Measurements from ENCODE around the gene TUBB2A.
A peak's percentile ranks its signal among the peaks of the same experiment; 100 is the strongest.

TUBB2A gene

GRCh38 chr6:3118353-3119039 lies 38.8 kb downstream of the TUBB2A start, which contains the start of gene BPHL:
Gene BPHL (plus strand): TSS chr6:3118711. CDS start chr6:3118741, 30 bp downstream.
- peak; percentile 100 for DNase-seq

GRCh38 chr6:3117912-3118352 lies 39.4 kb downstream of the TUBB2A start:
- no peak for DNase-seq

- DNase-seq, result no peak
These were observed 43.0 kb downstream of the TUBB2A start for GRCh38 chr6:3114377-3114776.

GRCh38 chr6:3109761-3110160 lies 47.6 kb downstream of the TUBB2A start:
- no peak for DNase-seq

- DNase-seq, result no peak
These were observed 48.5 kb downstream of the TUBB2A start for GRCh38 chr6:3108746-3109414.
